CD4-positive, alpha-beta T cell treated with Interleukin-21 for 1 hour (primary cell): ENCODE results near the gene SORT1.

Experiments
- DNase-seq: peaks from one replicate; pipeline ENCODE4 v3.0.0-alpha.2; 2020

SORT1 gene

GRCh38 chr1:109270623-109271317 is 126.9 kb downstream of the SORT1 start:
- DNase-seq, result no peak

- DNase-seq, result no peak
Observed at GRCh38 chr1:109269981-109270622, 127.6 kb downstream of the SORT1 start.

DNA sequence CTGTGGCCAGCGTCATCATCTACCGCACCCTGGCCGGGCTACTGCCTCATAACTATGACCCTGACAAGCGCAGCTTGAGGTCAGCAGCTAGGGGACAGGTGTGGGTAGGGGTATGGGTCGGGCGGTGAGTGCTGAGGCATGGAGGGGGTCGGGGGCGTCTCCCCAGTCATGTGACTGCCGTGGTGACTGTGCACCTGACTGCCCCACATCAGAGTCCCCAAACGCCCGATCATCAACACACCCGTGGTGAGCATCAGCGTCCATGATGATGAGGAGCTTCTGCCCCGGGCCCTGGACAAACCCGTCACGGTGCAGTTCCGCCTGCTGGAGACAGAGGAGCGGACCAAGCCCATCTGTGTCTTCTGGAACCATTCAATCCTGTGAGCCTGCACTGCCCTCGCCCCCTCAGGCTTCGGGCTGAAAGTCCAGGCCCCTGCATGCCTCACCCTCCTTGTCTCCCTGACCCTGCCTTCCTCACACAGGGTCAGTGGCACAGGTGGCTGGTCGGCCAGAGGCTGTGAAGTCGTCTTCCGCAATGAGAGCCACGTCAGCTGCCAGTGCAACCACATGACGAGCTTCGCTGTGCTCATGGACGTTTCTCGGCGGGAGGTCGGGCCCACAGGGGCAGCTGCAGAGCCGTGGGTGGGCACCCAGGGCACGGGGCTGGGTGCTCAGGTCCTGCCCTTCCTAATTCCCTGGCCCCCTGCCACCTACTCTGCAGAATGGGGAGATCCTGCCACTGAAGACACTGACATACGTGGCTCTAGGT is 128.3 kb downstream of the SORT1 start:
- no peak for DNase-seq

- no peak for DNase-seq
Observed at GRCh38 chr1:109268431-109269211, 129.1 kb downstream of the SORT1 start.

GRCh38 chr1:109267743-109268300 is 129.9 kb downstream of the SORT1 start:
- no peak for DNase-seq

GRCh38 chr1:109266965-109267364 is 130.8 kb downstream of the SORT1 start:
- no peak for DNase-seq

GRCh38 chr1:109265741-109266330 is 131.9 kb downstream of the SORT1 start:
- no peak for DNase-seq

DNA sequence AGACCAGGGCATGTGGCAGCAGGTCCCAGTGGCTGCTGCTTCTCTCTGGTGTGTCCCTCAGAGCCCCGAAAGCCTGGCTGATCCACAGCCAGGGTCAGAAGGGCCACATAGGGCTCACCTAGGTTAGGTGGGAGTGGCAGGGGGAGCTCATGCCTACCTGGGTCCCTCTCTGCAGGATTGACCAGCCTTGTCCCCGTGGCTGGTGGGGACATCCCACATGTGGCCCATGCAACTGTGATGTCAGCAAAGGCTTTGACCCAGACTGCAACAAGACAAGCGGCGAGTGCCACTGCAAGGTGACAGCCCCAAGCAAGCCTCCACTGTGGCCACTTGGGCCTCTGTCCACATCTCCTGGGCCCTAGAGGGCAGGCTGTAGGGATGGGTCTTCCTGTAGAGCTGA is 132.7 kb downstream of the SORT1 start:
- no peak for DNase-seq

- no peak for DNase-seq
Observed at GRCh38 chr1:109264379-109264755, 133.4 kb downstream of the SORT1 start.

GRCh38 chr1:109263597-109264378 is 133.9 kb downstream of the SORT1 start:
- peak; percentile 73 for DNase-seq

DNA sequence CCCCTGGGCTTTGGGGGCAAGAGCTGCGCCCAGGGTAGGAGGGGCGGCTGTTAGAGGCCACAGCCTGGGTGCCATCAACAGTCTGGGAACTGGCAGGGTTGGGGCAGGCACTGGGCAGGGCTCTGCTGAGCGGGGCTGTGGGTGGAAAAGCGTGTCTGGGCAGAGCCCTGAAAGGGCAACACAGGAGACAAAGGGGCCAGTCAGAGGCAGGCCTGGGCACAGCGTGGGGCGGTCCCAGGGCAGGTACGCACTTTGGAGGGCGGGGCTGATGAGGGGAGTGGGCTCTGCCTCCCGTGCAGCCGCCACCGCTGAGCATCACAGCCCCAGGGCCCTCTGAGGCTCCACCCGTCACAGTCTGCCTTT is 134.5 kb downstream of the SORT1 start:
- DNase-seq, result no peak

DNA sequence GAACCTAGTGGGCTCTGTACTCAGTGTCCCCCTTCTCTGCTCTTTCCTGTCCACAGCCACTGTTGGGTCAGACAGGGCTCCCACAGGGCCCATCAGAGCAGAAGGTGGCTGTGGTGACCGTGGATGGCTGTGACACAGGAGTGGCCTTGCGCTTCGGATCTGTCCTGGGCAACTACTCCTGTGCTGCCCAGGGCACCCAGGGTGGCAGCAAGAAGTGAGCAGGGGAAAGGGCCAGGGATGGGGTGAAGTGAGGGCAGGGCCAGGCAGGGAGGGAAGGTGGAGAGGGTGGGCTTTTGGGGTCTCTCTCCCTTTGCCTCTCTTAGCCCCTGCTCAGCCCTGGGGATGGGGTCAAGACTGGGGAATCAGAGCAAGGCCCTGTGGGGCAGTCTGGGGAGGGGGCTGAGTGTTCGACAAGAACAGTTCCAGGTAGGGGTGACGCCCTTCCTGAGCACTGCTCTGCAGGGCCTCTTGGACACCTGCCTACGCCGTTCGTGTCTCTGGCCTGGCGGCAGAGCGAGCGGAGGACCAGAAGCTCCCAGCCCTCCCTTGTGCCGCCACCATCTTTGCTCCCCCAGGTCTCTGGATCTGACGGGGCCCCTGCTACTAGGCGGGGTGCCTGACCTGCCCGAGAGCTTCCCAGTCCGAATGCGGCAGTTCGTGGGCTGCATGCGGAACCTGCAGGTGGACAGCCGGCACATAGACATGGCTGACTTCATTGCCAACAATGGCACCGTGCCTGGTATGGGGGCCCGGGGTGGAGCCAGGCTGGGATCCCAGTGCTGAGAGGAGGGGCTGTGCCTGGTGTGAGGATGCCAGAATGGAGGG is 135.3 kb downstream of the SORT1 start:
- DNase-seq, result no peak

- DNase-seq, result no peak
Observed at GRCh38 chr1:109261578-109261977, 136.1 kb downstream of the SORT1 start.

GRCh38 chr1:109261006-109261405 is 136.7 kb downstream of the SORT1 start:
- no peak for DNase-seq

DNA sequence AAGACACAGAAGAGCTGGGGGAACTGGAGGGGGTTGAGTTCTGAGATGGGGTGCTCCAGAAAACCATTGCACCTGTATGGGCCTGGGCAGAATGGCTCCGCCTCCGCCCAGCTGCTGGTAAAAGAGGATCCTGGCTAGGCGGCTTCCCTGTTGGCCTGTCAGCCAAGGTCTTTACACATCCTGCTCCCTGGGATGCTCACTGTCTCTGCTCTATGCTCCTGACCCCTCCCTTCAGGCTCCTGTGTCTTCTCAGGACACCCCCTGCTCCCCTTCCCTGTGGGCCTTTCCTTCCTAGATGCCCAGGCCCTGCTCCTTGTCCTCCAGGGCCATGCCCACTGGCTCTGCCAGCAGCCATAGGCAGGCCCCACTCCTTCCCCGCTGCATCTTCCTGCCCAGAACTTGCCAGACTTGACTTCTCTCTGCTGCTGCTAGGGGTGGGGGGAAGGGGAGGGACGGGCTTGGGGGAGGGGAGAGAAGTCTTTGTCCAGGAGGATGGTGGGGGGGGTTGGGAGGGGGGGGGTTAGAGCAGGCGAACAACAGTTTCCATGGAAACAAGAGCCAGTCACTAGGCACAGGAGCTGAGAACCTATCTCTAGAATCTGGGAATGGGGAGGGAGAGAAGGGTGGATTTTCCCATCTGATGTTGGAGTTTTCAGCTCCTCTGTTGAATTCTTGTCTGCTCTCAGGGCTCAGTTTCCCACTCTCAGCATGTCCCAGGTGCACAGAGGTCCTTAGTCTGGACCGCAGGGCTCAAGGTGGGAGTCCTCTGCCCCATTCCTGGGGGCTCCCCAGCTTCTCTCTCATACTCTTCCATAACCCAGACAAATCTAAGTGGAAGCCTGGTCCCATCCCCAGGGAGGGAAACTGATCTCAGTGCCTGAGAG is 137.8 kb downstream of the SORT1 start:
- DNase-seq, result no peak
